DOHH2 (cell line): Measurements from ENCODE around the gene CDV3.

Experiments
- H3F3A ChIP-seq: fragments of 200-600 bp; sonication (generic), shearing (Covaris generic); 2 replicates; pipeline ENCODE4 v1.6.0; 2016; ENCODE audit warnings: antibody characterized with exemption, mild to moderate bottlenecking; ENCODE audit not compliant: control insufficient read depth, insufficient read depth
- H3K27ac ChIP-seq: fragments of 200-600 bp; sonication (generic); 2 replicates; pipeline ENCODE4 v1.5.1; 2014; ENCODE audit warnings: low read depth, mild to moderate bottlenecking, low read length, moderate library complexity
- H3K27me3 ChIP-seq: fragments of 200-600 bp; sonication (generic); 2 replicates; pipeline ENCODE4 v1.6.1; 2014; ENCODE audit warnings: mild to moderate bottlenecking, low read length, mixed read lengths; ENCODE audit not compliant: control insufficient read depth
- H3K36me3 ChIP-seq: fragments of 200-600 bp; sonication (generic); 2 replicates; pipeline ENCODE4 v1.6.1; 2014; ENCODE audit warnings: mild to moderate bottlenecking, low read length, moderate library complexity, mixed read lengths; ENCODE audit not compliant: control insufficient read depth
- H3K4me1 ChIP-seq: fragments of 200-600 bp; sonication (generic); 2 replicates; pipeline ENCODE4 v1.6.1; 2014; ENCODE audit warnings: mild to moderate bottlenecking, low read length, mixed read lengths; ENCODE audit not compliant: control insufficient read depth
- H3K4me2 ChIP-seq: fragments of 200-600 bp; sonication (generic); 2 replicates; pipeline ENCODE4 v1.6.0; 2014; ENCODE audit warnings: mild to moderate bottlenecking, low read length, moderate library complexity
- H3K4me3 ChIP-seq: fragments of 200-600 bp; sonication (generic); 2 replicates; pipeline ENCODE4 v1.5.1; 2014; ENCODE audit warnings: mild to moderate bottlenecking, low read length, mixed read lengths
- H3K79me2 ChIP-seq: fragments of 200-600 bp; sonication (generic); 2 replicates; pipeline ENCODE4 v1.6.1; 2014; ENCODE audit warnings: mild to moderate bottlenecking, low read length, mixed read lengths; ENCODE audit not compliant: control insufficient read depth
- H3K9me2 ChIP-seq: fragments of 200-600 bp; sonication (generic); replicated peaks from 2 replicates; pipeline ENCODE4 v1.6.1; 2014; ENCODE audit warnings: mild to moderate bottlenecking, low read length, mixed read lengths; ENCODE audit not compliant: control insufficient read depth
- H3K9me3 ChIP-seq: fragments of 200-600 bp; sonication (generic); 2 replicates; pipeline ENCODE4 v1.6.1; 2014; ENCODE audit warnings: antibody characterized with exemption, low read length, mixed read lengths; ENCODE audit not compliant: control insufficient read depth, insufficient read depth
- H4K20me1 ChIP-seq: fragments of 200-600 bp; sonication (generic); 2 replicates; pipeline ENCODE4 v1.6.0; 2014; ENCODE audit warnings: low read depth, mild to moderate bottlenecking, antibody characterized with exemption, low read length, moderate library complexity; ENCODE audit not compliant: control insufficient read depth, insufficient read depth
- EZH2phosphoT487 ChIP-seq: fragments of 200-600 bp; sonication (generic); IDR thresholded peaks from 2 replicates; pipeline ENCODE4 v1.6.1; 2017; ENCODE audit warnings: borderline replicate concordance, mild to moderate bottlenecking, antibody characterized with exemption, low read length, moderate library complexity, mixed read lengths
- TF ChIP-seq, protein P1 (sequence below): fragments of 200-600 bp; sonication (generic); IDR thresholded peaks from one replicate; pipeline ENCODE4 v1.5.1; 2014; ENCODE audit warnings: antibody characterized with exemption, mild to moderate bottlenecking, low read depth, low read length; ENCODE audit not compliant: poor library complexity, severe bottlenecking

The CDV3 gene

DNA sequence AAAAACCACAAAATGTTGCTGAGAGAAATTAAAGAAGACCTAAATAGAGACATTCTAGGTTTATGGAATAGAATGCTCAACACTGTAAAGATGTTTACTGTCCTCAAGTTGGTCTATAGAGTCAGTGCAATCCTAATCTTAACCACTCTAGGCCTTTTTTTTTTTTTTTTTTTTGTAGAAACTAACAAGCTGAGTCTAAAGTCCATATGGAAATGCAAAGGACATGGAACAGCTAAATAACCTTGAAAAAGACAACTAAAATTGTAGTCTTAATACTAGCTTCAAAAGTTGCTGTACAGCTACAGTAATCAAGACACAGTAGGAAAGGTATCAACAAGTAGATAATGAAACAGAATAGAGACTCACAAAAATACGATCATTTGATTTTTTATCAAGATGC lies 32.9 kb downstream of the CDV3 start:
- Histone ChIP-seq H3K9me2 (no peaks in the 10 kb centered on the region), H3K4me3 (no peak overlapping the region), H3K4me1 (no peaks in the 10 kb centered on the region), H3F3A (peaks cover 8% of the 10 kb centered on the region; the same call in 1 of the 2 replicates), H3K9me3 (no peaks in the 10 kb centered on the region), H3K27me3 (no peaks in the 10 kb centered on the region), H3K79me2 (no peaks in the 10 kb centered on the region), H3K36me3 (peaks cover 93% of the 10 kb centered on the region), H3K4me2 (no peak overlapping the region), H3K27ac (no peak overlapping the region), H4K20me1 (no peaks in the 10 kb centered on the region)
- TF ChIP-seq EZH2phosphoT487 = no peak
- TF ChIP-seq, protein P1, sequence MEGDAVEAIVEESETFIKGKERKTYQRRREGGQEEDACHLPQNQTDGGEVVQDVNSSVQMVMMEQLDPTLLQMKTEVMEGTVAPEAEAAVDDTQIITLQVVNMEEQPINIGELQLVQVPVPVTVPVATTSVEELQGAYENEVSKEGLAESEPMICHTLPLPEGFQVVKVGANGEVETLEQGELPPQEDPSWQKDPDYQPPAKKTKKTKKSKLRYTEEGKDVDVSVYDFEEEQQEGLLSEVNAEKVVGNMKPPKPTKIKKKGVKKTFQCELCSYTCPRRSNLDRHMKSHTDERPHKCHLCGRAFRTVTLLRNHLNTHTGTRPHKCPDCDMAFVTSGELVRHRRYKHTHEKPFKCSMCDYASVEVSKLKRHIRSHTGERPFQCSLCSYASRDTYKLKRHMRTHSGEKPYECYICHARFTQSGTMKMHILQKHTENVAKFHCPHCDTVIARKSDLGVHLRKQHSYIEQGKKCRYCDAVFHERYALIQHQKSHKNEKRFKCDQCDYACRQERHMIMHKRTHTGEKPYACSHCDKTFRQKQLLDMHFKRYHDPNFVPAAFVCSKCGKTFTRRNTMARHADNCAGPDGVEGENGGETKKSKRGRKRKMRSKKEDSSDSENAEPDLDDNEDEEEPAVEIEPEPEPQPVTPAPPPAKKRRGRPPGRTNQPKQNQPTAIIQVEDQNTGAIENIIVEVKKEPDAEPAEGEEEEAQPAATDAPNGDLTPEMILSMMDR = no peak

DNA sequence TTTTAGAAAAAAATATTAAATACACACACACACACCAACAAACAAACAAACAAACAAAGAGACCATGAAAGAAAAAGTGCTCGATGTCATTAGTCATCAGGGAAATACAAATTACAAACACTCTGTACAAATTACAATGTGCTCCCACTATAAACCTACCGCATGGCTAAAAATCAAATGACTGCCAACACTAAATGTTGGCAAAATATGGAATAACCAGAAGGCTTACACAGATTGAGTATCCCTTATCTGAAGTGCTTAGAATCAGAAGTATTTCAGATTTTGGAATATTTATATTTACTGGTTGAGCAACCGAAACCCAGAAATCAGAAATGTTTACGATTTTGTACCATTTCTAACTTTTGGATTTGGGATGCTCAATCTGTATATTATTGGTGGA lies 33.4 kb downstream of the CDV3 start:
- H3K27ac ChIP-seq = no peak overlapping the region
- TF ChIP-seq, protein P1 = no peak
- TF ChIP-seq EZH2phosphoT487 = no peak
- H3K9me2 ChIP-seq = no peaks in the 10 kb centered on the region
- H4K20me1 ChIP-seq = no peaks in the 10 kb centered on the region
- no peaks in the 10 kb centered on the region for H3K27me3 ChIP-seq
- no peaks in the 10 kb centered on the region for H3K9me3 ChIP-seq
- H3F3A ChIP-seq = peaks cover 8% of the 10 kb centered on the region; the same call in 1 of the 2 replicates
- no peaks in the 10 kb centered on the region for H3K79me2 ChIP-seq
- H3K4me3 ChIP-seq = no peak overlapping the region
- no peaks in the 10 kb centered on the region for H3K4me1 ChIP-seq
- peaks cover 93% of the 10 kb centered on the region for H3K36me3 ChIP-seq
- no peak overlapping the region for H3K4me2 ChIP-seq

DNA sequence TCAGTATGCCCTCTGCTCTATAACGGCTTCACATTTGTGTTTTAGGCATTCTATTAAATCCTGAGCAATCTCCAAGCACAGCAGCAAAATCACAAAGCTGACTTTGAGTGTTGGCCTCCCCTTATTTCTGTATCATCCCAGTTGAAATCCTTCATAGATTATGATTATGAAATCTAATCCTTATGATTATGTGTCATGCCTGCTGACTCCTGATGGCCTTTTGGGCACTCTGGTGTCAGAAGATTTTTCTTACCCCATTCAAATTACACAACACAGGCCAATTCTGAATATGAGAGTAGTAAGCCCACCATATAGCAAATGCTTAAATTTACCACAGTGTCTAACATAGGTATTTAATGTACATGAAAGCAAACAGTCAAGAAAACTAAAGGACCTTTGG lies 34.3 kb downstream of the CDV3 start:
- no peaks in the 10 kb centered on the region for H3K27me3 ChIP-seq
- peaks cover 91% of the 10 kb centered on the region for H3K36me3 ChIP-seq
- H3K4me2 ChIP-seq = no peak overlapping the region
- H3K27ac ChIP-seq = no peak overlapping the region
- TF ChIP-seq, protein P1 = no peak
- no peak for TF ChIP-seq EZH2phosphoT487
- H3K79me2 ChIP-seq = no peaks in the 10 kb centered on the region
- no peak overlapping the region for H3K4me3 ChIP-seq
- H3F3A ChIP-seq = peaks cover 8% of the 10 kb centered on the region; the same call in 1 of the 2 replicates
- no peaks in the 10 kb centered on the region for H4K20me1 ChIP-seq
- H3K9me2 ChIP-seq = no peaks in the 10 kb centered on the region
- no peaks in the 10 kb centered on the region for H3K4me1 ChIP-seq
- H3K9me3 ChIP-seq = no peaks in the 10 kb centered on the region

DNA sequence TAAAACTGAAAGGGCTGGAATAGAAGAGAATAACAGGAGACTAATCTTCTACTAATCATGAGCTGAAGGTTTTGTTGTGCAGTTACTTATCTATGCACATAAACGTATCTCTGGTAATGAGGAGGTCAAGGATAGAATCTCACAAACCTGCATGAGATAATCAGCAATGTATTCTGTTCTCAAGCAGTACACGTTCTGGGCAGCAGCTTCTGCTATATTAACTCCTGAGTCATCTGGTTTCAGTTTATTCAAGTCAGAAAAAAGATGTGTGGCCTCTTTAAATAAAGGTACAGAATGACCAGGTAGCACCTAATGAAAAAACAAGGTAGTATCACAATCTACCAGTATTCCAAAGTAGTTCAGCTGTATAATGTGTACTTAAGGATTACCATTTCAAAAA lies 34.9 kb downstream of the CDV3 start:
- no peak overlapping the region for H3K27ac ChIP-seq
- H3K9me3 ChIP-seq = no peaks in the 10 kb centered on the region
- peaks cover 8% of the 10 kb centered on the region; the same call in 1 of the 2 replicates for H3F3A ChIP-seq
- TF ChIP-seq, protein P1 = no peak
- no peak for TF ChIP-seq EZH2phosphoT487
- H3K4me2 ChIP-seq = no peak overlapping the region
- no peaks in the 10 kb centered on the region for H3K4me1 ChIP-seq
- no peaks in the 10 kb centered on the region for H3K27me3 ChIP-seq
- no peaks in the 10 kb centered on the region for H3K9me2 ChIP-seq
- H3K79me2 ChIP-seq = no peaks in the 10 kb centered on the region
- no peaks in the 10 kb centered on the region for H4K20me1 ChIP-seq
- no peak overlapping the region for H3K4me3 ChIP-seq
- peaks cover 91% of the 10 kb centered on the region for H3K36me3 ChIP-seq
